GM15510 (cell line): ENCODE data around the gene DLX4.

Experiments used
- POLR2A ChIP-seq: IDR thresholded peaks from 3 replicates; pipeline ENCODE4 v1.6.1; 2011; ENCODE audit warnings: borderline replicate concordance; ENCODE audit not compliant: insufficient read length; ENCODE audit errors: extremely low read depth

DLX4 gene

DNA sequence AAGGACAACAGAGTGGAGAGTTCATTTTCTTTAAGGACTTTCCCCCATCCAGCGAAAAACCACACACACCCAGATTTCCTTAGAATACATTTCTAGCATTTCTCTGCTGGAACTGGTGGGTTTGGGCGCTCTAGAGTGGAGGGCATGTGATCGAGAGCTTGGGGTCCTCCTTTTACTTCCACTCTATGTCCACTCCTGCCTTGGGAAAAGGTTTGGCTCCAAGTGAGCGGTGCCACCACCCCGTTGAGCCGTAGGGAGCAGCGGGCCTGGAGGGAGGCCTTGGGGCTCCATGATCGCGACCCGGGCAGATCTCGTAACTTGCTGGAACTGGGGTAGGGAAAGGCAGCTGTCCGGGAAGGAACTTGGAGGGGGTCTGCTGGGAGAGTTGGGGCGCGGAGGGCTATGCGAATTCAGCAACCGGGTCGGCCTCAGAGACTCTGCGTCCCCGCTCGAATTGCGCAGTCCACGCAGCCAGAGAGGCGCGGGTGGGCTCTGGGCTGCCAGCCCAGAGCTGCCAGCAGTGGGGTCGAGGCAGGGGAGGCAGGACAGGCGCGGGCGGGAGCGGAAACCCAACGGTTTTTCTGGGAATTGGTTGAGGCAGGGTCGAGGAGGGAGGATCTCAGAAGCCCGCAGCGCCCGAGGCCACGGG lies 2.3 kb downstream of the DLX4 start:
- no peak for TF ChIP-seq POLR2A

- no peak for TF ChIP-seq POLR2A
These were observed 3.0 kb downstream of the DLX4 start for GRCh38 chr17:49971848-49972485.

GRCh38 chr17:49972486-49973270 lies 3.7 kb downstream of the DLX4 start:
- TF ChIP-seq POLR2A = no peak

- no peak for TF ChIP-seq POLR2A
These were observed 4.3 kb downstream of the DLX4 start for GRCh38 chr17:49973271-49973615.

- no peak for TF ChIP-seq POLR2A
These were observed 6.5 kb downstream of the DLX4 start for GRCh38 chr17:49975531-49975930.

DNA sequence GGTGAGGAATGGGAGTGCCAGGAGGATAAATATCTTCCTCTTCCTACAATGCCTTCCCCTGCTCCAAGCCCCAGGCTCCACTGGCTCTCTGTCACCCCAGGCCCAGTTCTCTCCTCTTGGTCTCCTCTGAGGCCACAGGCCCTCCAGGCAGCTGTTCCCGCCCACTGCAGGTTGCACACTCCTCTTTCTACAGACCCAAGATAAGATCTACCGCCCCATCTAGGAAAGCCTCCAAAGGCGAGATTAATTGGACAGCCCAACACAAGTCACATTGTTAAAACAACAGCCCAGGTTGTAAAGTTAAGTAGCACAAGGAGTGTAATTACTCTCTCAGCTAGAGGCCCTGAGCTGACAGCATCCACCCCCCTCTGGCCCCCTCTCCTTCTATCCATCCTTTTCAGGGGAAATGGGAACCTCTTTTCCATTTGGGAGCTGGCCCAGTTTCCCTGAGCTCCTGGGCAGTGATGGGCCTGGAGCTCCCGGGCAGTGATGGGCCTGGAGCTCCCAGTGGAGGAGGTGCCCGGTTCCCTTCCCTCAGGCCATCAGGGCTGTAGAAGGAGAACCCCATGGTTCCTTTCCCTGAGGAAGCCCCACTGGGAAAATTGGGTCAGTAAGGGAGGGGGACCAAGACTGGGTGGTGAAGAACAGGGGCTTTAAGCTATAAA lies 7.3 kb downstream of the DLX4 start:
- no peak for TF ChIP-seq POLR2A

GRCh38 chr17:49976828-49977202 lies 7.8 kb downstream of the DLX4 start:
- TF ChIP-seq POLR2A = no peak

- no peak for TF ChIP-seq POLR2A
These were observed 8.7 kb downstream of the DLX4 start for GRCh38 chr17:49977463-49978389.

- no peak for TF ChIP-seq POLR2A
These were observed 9.5 kb downstream of the DLX4 start for GRCh38 chr17:49978501-49978900.

DNA sequence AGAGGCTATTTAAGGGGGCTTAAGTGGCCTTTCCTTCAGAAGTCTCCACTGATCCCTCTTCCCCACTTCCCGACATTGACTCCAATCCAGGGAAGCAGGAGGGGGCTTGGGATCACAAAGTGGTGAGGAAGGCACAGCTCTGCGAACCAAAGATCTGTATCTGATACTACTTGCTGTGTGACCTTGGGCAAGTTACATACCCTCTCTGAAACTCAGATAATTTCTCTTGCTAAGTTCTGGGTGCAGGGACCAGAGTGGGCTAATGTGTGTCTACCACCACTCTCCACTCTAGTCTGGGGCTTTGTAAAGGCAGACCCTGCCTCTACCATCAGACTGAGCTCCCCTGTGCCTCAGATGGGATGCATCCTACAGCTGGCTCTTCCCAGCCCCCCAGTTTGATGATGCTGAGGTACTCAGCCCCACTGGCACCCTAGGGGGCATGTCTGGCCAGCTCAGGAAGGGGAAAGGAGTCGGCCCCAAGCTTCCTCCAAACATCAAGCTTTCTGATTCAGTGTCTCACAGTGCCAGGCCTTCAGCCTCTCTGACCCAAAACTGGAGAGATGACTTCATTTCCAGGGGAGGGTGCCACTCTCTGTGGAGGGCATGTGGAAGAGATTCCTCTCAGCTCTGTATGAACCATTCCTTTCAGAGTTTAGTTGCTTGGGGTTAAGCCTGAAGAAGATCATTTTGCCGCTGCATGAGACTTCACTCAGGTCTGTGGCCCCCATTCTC lies 10.9 kb downstream of the DLX4 start:
- TF ChIP-seq POLR2A = no peak

- TF ChIP-seq POLR2A = no peak
These were observed 11.8 kb downstream of the DLX4 start for GRCh38 chr17:49980703-49981197.

DNA sequence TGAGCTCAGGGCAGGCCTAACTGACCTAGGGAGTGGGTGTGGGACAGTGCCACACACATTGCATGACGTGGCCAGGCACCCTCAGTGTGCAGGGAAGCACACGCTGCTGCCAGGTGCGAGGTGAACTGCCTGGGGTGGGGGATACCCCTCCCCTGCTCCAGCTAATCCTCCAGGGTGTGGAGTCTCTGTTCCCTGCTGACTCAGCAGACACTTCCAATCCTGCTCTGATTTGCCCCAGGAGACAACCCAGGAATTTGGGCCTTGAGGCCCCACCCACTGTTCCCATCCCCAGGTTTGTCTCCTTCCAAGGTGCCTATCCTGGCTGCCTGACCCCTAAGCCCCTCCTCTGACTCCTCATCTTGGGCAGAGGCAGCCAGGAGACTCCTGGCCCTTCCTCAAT lies 15.3 kb downstream of the DLX4 start:
- TF ChIP-seq POLR2A = no peak

DNA sequence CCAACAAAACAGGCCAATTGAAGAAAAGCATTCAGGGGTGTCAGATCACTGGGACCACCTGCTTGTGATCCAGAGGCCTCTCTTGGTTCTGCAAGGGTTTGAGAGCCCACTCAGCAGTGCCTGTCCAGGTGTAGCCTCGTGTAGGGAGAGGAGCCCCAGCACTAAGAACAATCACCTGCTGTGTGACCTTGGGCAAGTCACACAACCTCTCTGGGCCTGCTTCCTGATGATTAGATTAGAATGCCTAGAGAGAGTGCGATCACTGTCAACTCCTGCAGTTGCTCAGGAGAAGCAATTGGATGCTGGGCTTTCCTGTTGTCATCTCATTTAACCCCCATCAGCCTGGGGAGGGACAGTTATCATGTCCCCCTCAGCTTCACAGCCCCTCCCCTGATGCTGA lies 15.8 kb downstream of the DLX4 start:
- no peak for TF ChIP-seq POLR2A
